Kidney epithelial cell (primary cell): ENCODE measurements around the gene RPP30. TPM values are rescaled to one million over a fixed set of nuclear protein-coding genes. Genes with fewer than 3 reads are reported as not detected.

Source experiments
- DNase-seq: peaks from one replicate; pipeline ENCODE4 v3.0.0-alpha.2; 2010; ENCODE audit warnings: low read depth
- H3K27me3 ChIP-seq: 2 replicates; pipeline ENCODE4 v1.6.0; 2011; ENCODE audit warnings: low read length; ENCODE audit not compliant: control insufficient read depth, insufficient read depth
- H3K36me3 ChIP-seq: 2 replicates; pipeline ENCODE4 v1.5.1; 2011; ENCODE audit warnings: low read length; ENCODE audit not compliant: control insufficient read depth, insufficient read depth
- H3K4me3 ChIP-seq: 2 replicates; pipeline ENCODE4 v1.5.1; 2011; ENCODE audit warnings: low read depth, mild to moderate bottlenecking, control low read depth, low read length
- total RNA-seq: library from RNA; depleted of rRNA; stranded (reverse); fragments of >200 nt; gene quantifications from 2 replicates; pipeline ENCODE4 v1.2.3, GENCODE V29; 2015
- TF ChIP-seq, protein P1 (sequence below): IDR thresholded peaks from 2 replicates; pipeline ENCODE4 v1.5.1; 2011; ENCODE audit warnings: mild to moderate bottlenecking, moderate library complexity, low read length, control low read depth, inconsistent platforms; ENCODE audit not compliant: insufficient read depth, poor library complexity, severe bottlenecking

RPP30 gene
- total RNA-seq, 1 donor from 2014 or later, result 40.7 TPM

GRCh38 chr10:90920986-90921666, 49.4 kb downstream of the RPP30 start, which contains the start of gene ANKRD1:
TSS of gene ANKRD1 (minus strand) at chr10:90921087. CDS start at chr10:90921027, 60 bp downstream.
- Histone ChIP-seq H3K36me3 (no peaks in the 10 kb centered on the region), H3K4me3 (no peak within 1 kb of the TSS), H3K27me3 (no peaks in the 10 kb centered on the region)
- peak; percentile 98 for DNase-seq
- TF ChIP-seq, protein P1, sequence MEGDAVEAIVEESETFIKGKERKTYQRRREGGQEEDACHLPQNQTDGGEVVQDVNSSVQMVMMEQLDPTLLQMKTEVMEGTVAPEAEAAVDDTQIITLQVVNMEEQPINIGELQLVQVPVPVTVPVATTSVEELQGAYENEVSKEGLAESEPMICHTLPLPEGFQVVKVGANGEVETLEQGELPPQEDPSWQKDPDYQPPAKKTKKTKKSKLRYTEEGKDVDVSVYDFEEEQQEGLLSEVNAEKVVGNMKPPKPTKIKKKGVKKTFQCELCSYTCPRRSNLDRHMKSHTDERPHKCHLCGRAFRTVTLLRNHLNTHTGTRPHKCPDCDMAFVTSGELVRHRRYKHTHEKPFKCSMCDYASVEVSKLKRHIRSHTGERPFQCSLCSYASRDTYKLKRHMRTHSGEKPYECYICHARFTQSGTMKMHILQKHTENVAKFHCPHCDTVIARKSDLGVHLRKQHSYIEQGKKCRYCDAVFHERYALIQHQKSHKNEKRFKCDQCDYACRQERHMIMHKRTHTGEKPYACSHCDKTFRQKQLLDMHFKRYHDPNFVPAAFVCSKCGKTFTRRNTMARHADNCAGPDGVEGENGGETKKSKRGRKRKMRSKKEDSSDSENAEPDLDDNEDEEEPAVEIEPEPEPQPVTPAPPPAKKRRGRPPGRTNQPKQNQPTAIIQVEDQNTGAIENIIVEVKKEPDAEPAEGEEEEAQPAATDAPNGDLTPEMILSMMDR, result no peak

DNA sequence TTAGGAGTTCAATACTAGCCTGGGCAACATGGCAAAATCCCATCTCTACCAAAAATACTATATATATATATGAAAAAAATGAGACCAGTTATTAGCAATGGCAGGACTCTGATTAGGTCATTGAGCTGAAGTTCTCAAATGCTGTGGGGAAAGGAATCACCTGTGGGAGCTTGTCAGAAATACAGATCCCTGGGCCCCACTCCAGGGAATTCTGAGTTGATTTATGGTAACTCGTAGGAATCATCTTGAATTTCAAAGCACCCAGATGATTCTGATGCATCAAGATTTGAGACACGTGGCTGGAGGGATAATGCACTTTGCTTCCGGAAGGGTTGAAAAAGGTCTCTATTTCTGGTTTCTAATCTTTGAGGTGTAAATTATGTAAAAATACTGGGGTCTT, 50.1 kb downstream of the RPP30 start:
- TF ChIP-seq, protein P1, result no peak
- no peak for DNase-seq
- Histone ChIP-seq H3K36me3 (no peaks in the 10 kb centered on the region), H3K27me3 (no peaks in the 10 kb centered on the region), H3K4me3 (no peak overlapping the region)

GRCh38 chr10:90923111-90923731, 51.4 kb downstream of the RPP30 start:
- Histone ChIP-seq H3K27me3 (no peaks in the 10 kb centered on the region), H3K36me3 (no peaks in the 10 kb centered on the region), H3K4me3 (no peak overlapping the region)
- no peak for DNase-seq
- TF ChIP-seq, protein P1, result no peak

GRCh38 chr10:90924552-90924951, 52.8 kb downstream of the RPP30 start:
- DNase-seq, result no peak
- no peaks in the 10 kb centered on the region for H3K27me3 ChIP-seq
- H3K4me3 ChIP-seq, result no peak overlapping the region
- no peaks in the 10 kb centered on the region for H3K36me3 ChIP-seq
- TF ChIP-seq, protein P1, result no peak

DNA sequence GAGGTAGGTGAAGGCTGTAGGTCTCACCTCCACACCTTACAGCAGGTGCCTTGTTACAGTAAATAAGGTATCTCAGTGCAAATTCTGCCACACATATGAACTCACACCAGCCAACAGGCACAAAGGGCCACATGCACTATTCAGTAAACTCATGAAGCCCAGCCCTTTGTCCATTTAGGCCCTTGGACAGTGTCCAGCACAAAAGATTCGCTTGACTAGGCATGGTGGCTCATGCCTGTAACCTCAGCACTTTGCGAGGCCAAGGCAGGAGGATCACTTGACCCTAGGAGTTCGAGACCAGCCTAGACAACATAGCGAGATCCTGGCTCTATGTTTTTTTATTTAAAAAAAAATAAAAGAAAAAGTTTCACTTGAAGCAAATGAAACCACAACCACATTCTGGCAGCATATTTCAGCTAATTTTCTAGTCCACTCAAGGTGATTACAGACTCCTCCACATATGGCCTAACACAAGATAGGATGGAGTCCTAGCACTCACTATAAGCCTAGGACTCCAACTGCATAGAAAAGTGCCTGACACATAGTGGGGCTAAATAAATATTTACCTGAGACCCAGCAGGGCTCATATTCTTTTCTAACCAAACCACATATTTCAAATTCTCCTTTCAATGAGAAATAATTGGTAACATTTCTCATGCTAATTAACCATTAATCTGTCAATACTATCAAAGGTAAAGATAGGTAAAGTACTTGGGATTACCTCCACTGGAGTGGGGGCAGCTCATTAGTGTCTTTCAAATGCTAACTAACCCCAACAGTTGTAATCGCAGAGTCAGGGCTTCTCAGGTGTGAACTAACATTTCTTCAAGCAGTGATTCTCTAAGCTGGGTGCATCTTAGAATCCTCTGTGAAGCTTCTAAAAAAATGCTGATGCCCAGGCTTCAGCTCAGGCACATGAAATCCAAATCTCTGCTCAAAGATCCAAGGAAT, 53.6 kb downstream of the RPP30 start:
- no peaks in the 10 kb centered on the region for H3K36me3 ChIP-seq
- TF ChIP-seq, protein P1, result no peak
- no peaks in the 10 kb centered on the region for H3K27me3 ChIP-seq
- H3K4me3 ChIP-seq, result no peak overlapping the region
- no peak for DNase-seq
